Keratinocyte (primary cell): ENCODE measurements around the gene HOXB4. TPM values are rescaled to one million over a fixed set of nuclear protein-coding genes. Genes with fewer than 3 reads are reported as not detected.
A peak's percentile ranks its signal among the peaks of the same experiment; 100 is the strongest.

Source experiments
- DNase-seq: peaks from one replicate; pipeline ENCODE4 v3.0.0-alpha.2; 2011; ENCODE audit warnings: low read depth, missing footprints, low spot score
- FAIRE-seq: peaks from 2 replicates; lab custom pipeline; 2011; peaks lifted over from hg19 to GRCh38; lab: Jason Lieb, UNC
- H2AFZ ChIP-seq: 2 replicates; pipeline ENCODE4 v1.6.0; 2012; ENCODE audit warnings: low read length, control low read depth, inconsistent platforms; ENCODE audit not compliant: control insufficient read depth
- H3K27ac ChIP-seq: 2 replicates; pipeline ENCODE4 v1.5.1; 2011; ENCODE audit warnings: low read length; ENCODE audit not compliant: control insufficient read depth, insufficient read depth
- H3K27me3 ChIP-seq: 3 replicates; pipeline ENCODE4 v1.6.0; 2011; ENCODE audit warnings: low read length; ENCODE audit not compliant: control insufficient read depth, insufficient read depth; ENCODE audit errors: extremely low read depth
- H3K36me3 ChIP-seq, 2 experiments: 2 replicates in 1 of 2; 3 replicates in 1 of 2; pipeline ENCODE4 v1.5.1; 2011; ENCODE audit warnings: low read length in 2 of 2, mild to moderate bottlenecking in 1 of 2; ENCODE audit not compliant: control insufficient read depth in 2 of 2, insufficient read depth in 2 of 2; ENCODE audit errors: extremely low read depth in 1 of 2
- H3K4me1 ChIP-seq: 3 replicates; pipeline ENCODE4 v1.5.1; 2011; ENCODE audit warnings: low read length; ENCODE audit not compliant: control insufficient read depth, insufficient read depth; ENCODE audit errors: extremely low read depth
- H3K4me2 ChIP-seq: 3 replicates; pipeline ENCODE4 v1.6.0; 2011; ENCODE audit warnings: low read depth, low read length; ENCODE audit not compliant: control insufficient read depth, insufficient read depth; ENCODE audit errors: extremely low read depth
- H3K4me3 ChIP-seq, 3 experiments: fragments of 200-600 bp in 1 of 3; sonication (generic) in 1 of 3; 2 replicates in 2 of 3; 3 replicates in 1 of 3; pipeline ENCODE4 v1.5.1; 2011 to 2016; ENCODE audit warnings: low read length in 3 of 3, mild to moderate bottlenecking in 3 of 3, control low read depth in 2 of 3, inconsistent platforms in 1 of 3, low read depth in 1 of 3, mixed read lengths in 1 of 3, mixed run types in 1 of 3, moderate library complexity in 1 of 3; ENCODE audit not compliant: control insufficient read depth in 2 of 3, insufficient read depth in 2 of 3; ENCODE audit errors: extremely low read depth in 1 of 3
- H3K79me2 ChIP-seq: 2 replicates; pipeline ENCODE4 v1.6.0; 2012; ENCODE audit warnings: low read length; ENCODE audit not compliant: control insufficient read depth, insufficient read depth
- H3K9ac ChIP-seq: 3 replicates; pipeline ENCODE4 v1.6.0; 2011; ENCODE audit warnings: low read length; ENCODE audit not compliant: control insufficient read depth, insufficient read depth; ENCODE audit errors: extremely low read depth
- H3K9me1 ChIP-seq: 3 replicates; pipeline ENCODE4 v1.6.0; 2011; ENCODE audit warnings: low read length; ENCODE audit not compliant: control insufficient read depth, insufficient read depth; ENCODE audit errors: extremely low read depth
- H3K9me3 ChIP-seq: 2 replicates; pipeline ENCODE4 v1.5.1; 2012; ENCODE audit warnings: low read depth, low read length; ENCODE audit not compliant: control insufficient read depth
- H4K20me1 ChIP-seq: 3 replicates; pipeline ENCODE4 v1.6.0; 2011; ENCODE audit warnings: low read length; ENCODE audit not compliant: control insufficient read depth, insufficient read depth; ENCODE audit errors: extremely low read depth
- EZH2 ChIP-seq: IDR thresholded peaks from one replicate; pipeline ENCODE4 v1.6.1; 2012; ENCODE audit warnings: inconsistent platforms, mild to moderate bottlenecking, low read length, moderate library complexity
- dilution Hi-C: fragments of 300-500 bp; cut with MboI; formaldehyde crosslinking; loops from one replicate; pipeline ENCODE4 v1.7.0; 2020; ENCODE audit warnings: low sequenced_read_pairs; ENCODE audit not compliant: extremely low pct_ligation_motif_present
- polyA plus RNA-seq, 5 experiments: library from polyadenylated mRNA; depleted of rRNA in 3 of 5; stranded (reverse) in 3 of 5; stranded (forward) in 1 of 5; unstranded in 1 of 5; fragments of >200 nt; gene quantifications; 1 replicate in 1 of 5; 2 replicates in 3 of 5; 3 replicates in 1 of 5; pipeline versions ENCODE4 v1.2.1 to v1.2.3, GENCODE V29; 2011 to 2012; ENCODE audit warnings: missing spikeins in 2 of 5, low read depth in 1 of 5, low replicate concordance in 1 of 5
- TF ChIP-seq, protein P1 (sequence below), 3 experiments: IDR thresholded peaks in 1 of 3; conservative IDR thresholded peaks in 1 of 3; optimal IDR thresholded peaks in 1 of 3; 2 replicates in 2 of 3; 3 replicates in 1 of 3; pipeline versions ENCODE3 to v1.5.1; 2011; ENCODE audit warnings: low read length in 3 of 3, mild to moderate bottlenecking in 3 of 3, moderate library complexity in 2 of 3, control low read depth in 1 of 3, inconsistent platforms in 1 of 3; ENCODE audit not compliant: insufficient read depth in 2 of 3; ENCODE audit errors: extremely low read depth in 1 of 3

The HOXB4 gene
- polyA plus RNA-seq, 1 donor (not counting 4 experiments of a cell fraction or from before 2014, with no cell fraction given) = 0.59 TPM

DNA sequence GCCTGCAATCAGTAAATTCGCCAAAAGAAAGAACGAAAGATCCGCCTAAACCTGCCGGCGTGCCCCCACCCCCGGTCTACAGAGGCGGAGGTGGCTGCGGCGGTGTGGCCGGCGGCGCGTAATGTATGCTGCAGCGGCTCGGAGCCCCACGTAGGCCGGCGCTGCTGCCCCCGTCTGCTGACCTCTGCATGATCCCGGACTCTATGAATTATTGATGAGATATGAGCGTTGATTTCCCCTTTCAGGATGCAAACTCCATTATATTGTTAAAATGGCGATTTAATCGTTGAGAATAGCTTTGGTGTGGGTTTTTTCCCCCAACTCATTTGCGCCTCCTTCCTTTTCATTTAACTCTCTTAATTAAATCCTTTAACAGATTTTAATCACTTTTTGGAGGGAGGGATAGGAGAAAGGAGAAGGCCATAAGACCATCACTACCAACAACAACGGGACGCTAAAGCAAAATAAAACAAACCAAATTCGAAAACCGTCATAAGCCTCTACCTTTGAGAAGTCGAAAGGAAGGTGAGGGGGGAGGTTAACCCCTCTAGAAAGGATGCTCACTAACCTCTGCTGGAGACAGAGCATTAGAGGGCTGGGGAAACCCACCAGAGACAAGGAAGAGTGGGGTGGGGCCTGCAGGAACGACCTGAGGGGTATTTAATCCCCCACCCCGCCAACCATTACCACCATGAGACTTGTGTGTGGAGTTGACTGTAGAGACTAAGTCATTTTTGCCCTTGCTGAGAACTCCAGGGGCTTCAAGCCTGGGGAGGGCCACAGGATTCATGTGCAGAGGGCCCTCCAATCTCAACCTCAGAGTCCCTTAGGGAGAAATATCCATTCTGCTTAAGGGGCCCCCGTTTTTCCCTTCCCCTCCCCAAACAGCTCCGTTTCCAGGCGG lies 8.5 kb upstream of the HOXB4 start:
- Histone ChIP-seq H4K20me1 (no peaks in the 10 kb centered on the region), H2AFZ (no peak overlapping the region), H3K4me1 (peaks cover 14% of the 10 kb centered on the region), H3K9ac (no peak overlapping the region), H3K4me2 (peak overlapping the region; percentile 96), H3K79me2 (no peaks in the 10 kb centered on the region), H3K27me3 (peaks cover 60% of the 10 kb centered on the region), H3K4me3 (peak overlapping the region in 1 of 3 experiments; percentile 81), H3K9me3 (no peaks in the 10 kb centered on the region), H3K36me3 (no peaks in the 10 kb centered on the region), H3K9me1 (no peaks in the 10 kb centered on the region), H3K27ac (no peak overlapping the region)
- TF ChIP-seq, protein P1, sequence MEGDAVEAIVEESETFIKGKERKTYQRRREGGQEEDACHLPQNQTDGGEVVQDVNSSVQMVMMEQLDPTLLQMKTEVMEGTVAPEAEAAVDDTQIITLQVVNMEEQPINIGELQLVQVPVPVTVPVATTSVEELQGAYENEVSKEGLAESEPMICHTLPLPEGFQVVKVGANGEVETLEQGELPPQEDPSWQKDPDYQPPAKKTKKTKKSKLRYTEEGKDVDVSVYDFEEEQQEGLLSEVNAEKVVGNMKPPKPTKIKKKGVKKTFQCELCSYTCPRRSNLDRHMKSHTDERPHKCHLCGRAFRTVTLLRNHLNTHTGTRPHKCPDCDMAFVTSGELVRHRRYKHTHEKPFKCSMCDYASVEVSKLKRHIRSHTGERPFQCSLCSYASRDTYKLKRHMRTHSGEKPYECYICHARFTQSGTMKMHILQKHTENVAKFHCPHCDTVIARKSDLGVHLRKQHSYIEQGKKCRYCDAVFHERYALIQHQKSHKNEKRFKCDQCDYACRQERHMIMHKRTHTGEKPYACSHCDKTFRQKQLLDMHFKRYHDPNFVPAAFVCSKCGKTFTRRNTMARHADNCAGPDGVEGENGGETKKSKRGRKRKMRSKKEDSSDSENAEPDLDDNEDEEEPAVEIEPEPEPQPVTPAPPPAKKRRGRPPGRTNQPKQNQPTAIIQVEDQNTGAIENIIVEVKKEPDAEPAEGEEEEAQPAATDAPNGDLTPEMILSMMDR (optimal IDR thresholded peaks at IDR 0.05 in 1 of 3, IDR thresholded peaks at IDR 0.05 in 1 of 3, conservative IDR thresholded peaks at IDR 0.05 in 1 of 3; ENCODE audit: extremely low read depth in 1 of 3, insufficient read depth in 2 of 3, low read length in 3 of 3) = no peak
- no peak for TF ChIP-seq EZH2
- no peak for FAIRE-seq
- dilution Hi-C loops = no loop called here
- DNase-seq = no peak

DNA sequence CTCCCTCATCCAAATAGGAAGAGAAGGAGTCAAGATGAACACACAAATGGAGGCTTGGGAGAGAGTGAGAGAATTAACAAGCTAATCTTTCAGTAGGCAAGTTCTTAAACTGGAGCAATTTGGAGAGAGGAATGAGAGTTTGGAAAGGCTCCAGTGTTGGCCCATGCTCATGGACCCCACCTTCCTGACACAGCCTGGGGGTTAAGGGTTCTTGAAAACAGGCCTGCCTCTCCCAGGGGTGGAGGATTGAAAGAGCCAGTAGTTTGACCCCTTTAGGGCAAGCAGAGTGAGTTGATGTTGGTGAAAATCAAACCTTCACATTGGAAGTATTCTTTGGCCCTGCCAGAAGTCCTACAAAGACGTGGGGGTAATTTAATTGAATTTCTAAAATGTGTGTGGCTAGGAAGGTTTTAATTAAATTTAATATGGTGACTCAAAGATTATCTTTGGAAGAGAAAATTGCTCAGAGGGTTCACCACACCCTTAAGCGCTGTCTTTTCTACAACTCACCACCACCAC lies 6.1 kb upstream of the HOXB4 start:
- DNase-seq (no peak), FAIRE-seq (no peak)

More for the DNA sequence above, 6.1 kb upstream of the HOXB4 start:
- H3K27me3 ChIP-seq = peaks cover 68% of the 10 kb centered on the region
- H3K79me2 ChIP-seq = no peaks in the 10 kb centered on the region
- dilution Hi-C loops = no loop called here
- no peaks in the 10 kb centered on the region for H3K36me3 ChIP-seq
- H3K27ac ChIP-seq = no peak overlapping the region
- no peak overlapping the region for H3K4me3 ChIP-seq
- H3K9me1 ChIP-seq = no peaks in the 10 kb centered on the region
- no peaks in the 10 kb centered on the region for H3K9me3 ChIP-seq
- no peak for TF ChIP-seq EZH2
- TF ChIP-seq, protein P1 (optimal IDR thresholded peaks at IDR 0.05 in 1 of 3, IDR thresholded peaks at IDR 0.05 in 1 of 3, conservative IDR thresholded peaks at IDR 0.05 in 1 of 3; ENCODE audit: extremely low read depth in 1 of 3, insufficient read depth in 2 of 3, low read length in 3 of 3) = no peak
- no peak overlapping the region for H3K9ac ChIP-seq
- no peak overlapping the region for H3K4me2 ChIP-seq
- no peaks in the 10 kb centered on the region for H4K20me1 ChIP-seq
- peaks cover 14% of the 10 kb centered on the region for H3K4me1 ChIP-seq
- H2AFZ ChIP-seq = no peak overlapping the region
